Measurements from ENCODE around the gene WT1.

Gene WT1

DNA sequence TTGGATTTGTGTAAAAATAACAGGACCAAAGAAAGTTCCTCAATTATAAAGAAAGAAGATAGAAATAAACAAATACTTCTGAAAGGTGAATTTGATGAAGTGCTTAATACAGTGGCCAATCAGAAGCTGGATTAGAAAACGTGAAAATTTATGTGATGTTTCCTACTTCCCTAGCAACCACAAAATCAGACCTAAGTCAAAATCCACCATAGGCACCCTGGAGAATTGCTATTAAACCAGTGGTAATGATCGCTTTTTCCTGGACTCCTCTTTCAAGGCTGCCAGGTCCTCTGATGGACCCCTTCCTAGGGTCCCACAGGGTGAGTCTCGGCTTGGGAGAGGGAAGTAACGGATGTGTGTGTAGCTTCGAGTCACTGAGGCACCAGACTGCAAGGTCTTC lies 9.6 kb downstream of the WT1 start:
- Histone ChIP-seq H3K27ac (ENCODE audit: low read length) (no peak overlapping the region), H3K79me2 (ENCODE audit: low read length) (no peaks in the 10 kb centered on the region), H3K27me3 (ENCODE audit: low read depth, low read length) (no peaks in the 10 kb centered on the region)

DNA sequence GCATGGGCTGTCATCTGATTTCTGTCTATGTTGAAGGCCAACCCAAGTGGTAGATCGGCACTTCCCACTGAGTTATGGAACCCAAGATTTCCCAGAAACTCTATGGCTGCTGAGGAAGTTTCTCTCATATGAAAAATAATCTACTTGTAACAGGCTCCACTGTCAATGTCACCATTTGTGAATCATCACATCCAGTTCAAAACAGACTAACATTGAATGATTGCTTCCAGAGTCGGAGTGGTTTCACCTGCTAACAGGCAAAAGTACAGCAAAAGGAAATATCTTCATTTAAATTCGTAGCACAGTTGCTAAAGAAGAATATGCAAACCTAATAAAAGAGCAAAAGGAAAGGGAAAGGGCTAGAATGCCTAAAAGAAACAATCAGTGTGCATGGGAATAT lies 12.8 kb downstream of the WT1 start:
- peaks cover 3% of the 10 kb centered on the region; the same call in 1 of the 2 replicates for H3K27me3 ChIP-seq (ENCODE audit: low read depth, low read length)
- no peaks in the 10 kb centered on the region for H3K79me2 ChIP-seq (ENCODE audit: low read length)
- H3K36me3 ChIP-seq (replicated peaks; ENCODE audit: low read depth, low read length), result no peaks in the 10 kb centered on the region
- no peak overlapping the region for H3K9ac ChIP-seq (ENCODE audit: low read length)
- H4K20me1 ChIP-seq (ENCODE audit: insufficient read depth, low read length), result no peaks in the 10 kb centered on the region
- H3K4me1 ChIP-seq (ENCODE audit: low read length), result no peaks in the 10 kb centered on the region
- H3K4me2 ChIP-seq (ENCODE audit: low read length), result no peak overlapping the region
- no peak overlapping the region for H3K27ac ChIP-seq (ENCODE audit: low read length)
- TF ChIP-seq, protein P1, sequence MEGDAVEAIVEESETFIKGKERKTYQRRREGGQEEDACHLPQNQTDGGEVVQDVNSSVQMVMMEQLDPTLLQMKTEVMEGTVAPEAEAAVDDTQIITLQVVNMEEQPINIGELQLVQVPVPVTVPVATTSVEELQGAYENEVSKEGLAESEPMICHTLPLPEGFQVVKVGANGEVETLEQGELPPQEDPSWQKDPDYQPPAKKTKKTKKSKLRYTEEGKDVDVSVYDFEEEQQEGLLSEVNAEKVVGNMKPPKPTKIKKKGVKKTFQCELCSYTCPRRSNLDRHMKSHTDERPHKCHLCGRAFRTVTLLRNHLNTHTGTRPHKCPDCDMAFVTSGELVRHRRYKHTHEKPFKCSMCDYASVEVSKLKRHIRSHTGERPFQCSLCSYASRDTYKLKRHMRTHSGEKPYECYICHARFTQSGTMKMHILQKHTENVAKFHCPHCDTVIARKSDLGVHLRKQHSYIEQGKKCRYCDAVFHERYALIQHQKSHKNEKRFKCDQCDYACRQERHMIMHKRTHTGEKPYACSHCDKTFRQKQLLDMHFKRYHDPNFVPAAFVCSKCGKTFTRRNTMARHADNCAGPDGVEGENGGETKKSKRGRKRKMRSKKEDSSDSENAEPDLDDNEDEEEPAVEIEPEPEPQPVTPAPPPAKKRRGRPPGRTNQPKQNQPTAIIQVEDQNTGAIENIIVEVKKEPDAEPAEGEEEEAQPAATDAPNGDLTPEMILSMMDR (IDR thresholded peaks at IDR 0.05; ENCODE audit: low read depth, low read length), result no peak
- no peak for TF ChIP-seq EZH2phosphoT487 (IDR thresholded peaks at IDR 0.05; ENCODE audit: low read depth)
- H3K9me3 ChIP-seq (ENCODE audit: insufficient read depth, low read length), result no peaks in the 10 kb centered on the region
- no peak overlapping the region for H2AFZ ChIP-seq (ENCODE audit: low read depth, low read length)
- H3K4me3 ChIP-seq (ENCODE audit: low read length), result no peak overlapping the region

More for the DNA sequence above, 9.6 kb downstream of the WT1 start:
- H3K9me3 ChIP-seq (ENCODE audit: insufficient read depth, low read length), result no peaks in the 10 kb centered on the region
- no peak overlapping the region for H3K4me2 ChIP-seq (ENCODE audit: low read length)
- no peaks in the 10 kb centered on the region for H4K20me1 ChIP-seq (ENCODE audit: insufficient read depth, low read length)
- no peak overlapping the region for H2AFZ ChIP-seq (ENCODE audit: low read depth, low read length)
- no peak for TF ChIP-seq EZH2phosphoT487 (IDR thresholded peaks at IDR 0.05; ENCODE audit: low read depth)
- TF ChIP-seq, protein P1 (IDR thresholded peaks at IDR 0.05; ENCODE audit: low read depth, low read length), result no peak
- H3K4me3 ChIP-seq (ENCODE audit: low read length), result no peak overlapping the region
- no peaks in the 10 kb centered on the region for H3K36me3 ChIP-seq (replicated peaks; ENCODE audit: low read depth, low read length)
- H3K9ac ChIP-seq (ENCODE audit: low read length), result no peak overlapping the region
- no peaks in the 10 kb centered on the region for H3K4me1 ChIP-seq (ENCODE audit: low read length)

GRCh38 chr11:32421992-32422391 lies 13.3 kb downstream of the WT1 start:
- Histone ChIP-seq H3K27me3 (ENCODE audit: low read depth, low read length) (peaks cover 5% of the 10 kb centered on the region; the same call in 1 of the 2 replicates), H3K4me1 (ENCODE audit: low read length) (no peaks in the 10 kb centered on the region), H3K27ac (ENCODE audit: low read length) (no peak overlapping the region), H3K9ac (ENCODE audit: low read length) (no peak overlapping the region), H3K9me3 (ENCODE audit: insufficient read depth, low read length) (no peaks in the 10 kb centered on the region), H3K79me2 (ENCODE audit: low read length) (no peaks in the 10 kb centered on the region), H4K20me1 (ENCODE audit: insufficient read depth, low read length) (no peaks in the 10 kb centered on the region), H3K36me3 (replicated peaks; ENCODE audit: low read depth, low read length) (no peaks in the 10 kb centered on the region), H3K4me2 (ENCODE audit: low read length) (no peak overlapping the region), H3K4me3 (ENCODE audit: low read length) (no peak overlapping the region), H2AFZ (ENCODE audit: low read depth, low read length) (no peak overlapping the region)
- TF ChIP-seq, protein P1 (IDR thresholded peaks at IDR 0.05; ENCODE audit: low read depth, low read length), result no peak
- no peak for TF ChIP-seq EZH2phosphoT487 (IDR thresholded peaks at IDR 0.05; ENCODE audit: low read depth)

DNA sequence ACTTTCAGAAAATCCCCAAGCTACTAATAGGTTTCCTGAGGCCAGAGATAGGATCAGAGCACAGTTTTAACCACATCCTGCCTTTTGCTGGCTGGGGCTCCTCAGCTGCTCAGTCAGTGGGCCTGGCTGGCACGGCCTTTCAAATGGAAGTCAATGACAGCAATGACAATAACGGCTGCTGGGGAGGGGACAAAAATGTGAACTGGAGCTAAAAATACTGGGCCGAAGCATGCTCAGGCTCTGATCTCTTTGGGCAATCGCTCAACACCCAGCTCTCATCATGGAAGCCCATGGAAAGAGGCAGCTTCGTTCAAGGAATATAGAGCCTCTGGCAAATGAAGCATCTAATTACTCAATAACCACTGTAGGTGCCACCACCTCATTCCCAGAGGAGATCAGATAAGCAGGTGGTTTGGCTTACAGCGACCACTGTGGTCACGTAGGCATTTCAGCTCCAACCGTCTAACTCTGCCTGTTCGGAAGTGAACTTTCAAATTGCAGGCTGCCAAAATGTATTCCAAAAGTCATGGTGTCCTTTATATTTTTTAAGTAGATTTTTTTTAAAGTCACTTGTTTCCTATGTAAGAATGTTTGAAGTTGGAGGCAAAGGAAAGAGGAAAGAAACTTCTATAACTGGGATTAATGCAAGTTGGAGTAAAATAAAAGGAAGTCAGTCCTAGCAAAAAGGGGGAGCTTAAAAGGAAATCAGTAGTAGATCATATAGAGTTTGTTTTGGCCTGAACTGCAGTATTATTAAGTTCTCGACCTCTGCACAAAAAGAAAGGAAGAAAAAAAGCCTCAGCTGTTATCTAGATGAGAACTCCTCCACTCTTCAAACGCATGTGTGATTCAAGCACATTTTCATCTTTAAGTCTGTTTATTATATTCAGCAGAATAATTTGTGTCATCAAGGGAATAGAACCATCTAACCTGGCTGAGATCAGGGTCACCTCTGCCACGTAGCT lies 14.1 kb downstream of the WT1 start:
- Histone ChIP-seq H3K4me1 (ENCODE audit: low read length) (no peaks in the 10 kb centered on the region), H3K27me3 (ENCODE audit: low read depth, low read length) (peaks cover 8% of the 10 kb centered on the region; the same call in 1 of the 2 replicates), H3K36me3 (replicated peaks; ENCODE audit: low read depth, low read length) (no peaks in the 10 kb centered on the region), H3K9ac (ENCODE audit: low read length) (no peak overlapping the region), H3K4me3 (ENCODE audit: low read length) (no peak overlapping the region), H4K20me1 (ENCODE audit: insufficient read depth, low read length) (no peaks in the 10 kb centered on the region), H3K4me2 (ENCODE audit: low read length) (no peak overlapping the region), H2AFZ (ENCODE audit: low read depth, low read length) (no peak overlapping the region), H3K9me3 (ENCODE audit: insufficient read depth, low read length) (no peaks in the 10 kb centered on the region), H3K79me2 (ENCODE audit: low read length) (no peaks in the 10 kb centered on the region), H3K27ac (ENCODE audit: low read length) (no peak overlapping the region)
- no peak for TF ChIP-seq EZH2phosphoT487 (IDR thresholded peaks at IDR 0.05; ENCODE audit: low read depth)
- TF ChIP-seq, protein P1 (IDR thresholded peaks at IDR 0.05; ENCODE audit: low read depth, low read length), result no peak

Data from OCI-LY3 (cell line).